Muscle of back (tissue), 11 donors: ENCODE measurements around the gene CAPN9. TPM values are rescaled to one million over a fixed set of nuclear protein-coding genes. Genes with fewer than 3 reads are reported as not detected.
A peak's percentile ranks its signal among the peaks of the same experiment; 100 is the strongest.

Source experiments
- DNase-seq, 3 donors: peaks; one replicate each; pipeline versions ENCODE4 v3.0.0 to v3.0.0-alpha.2; 2013
- polyA plus RNA-seq, 10 donors: library from polyadenylated mRNA; unstranded; fragments of 120-200 nt; gene quantifications; one replicate each; pipeline ENCODE4 v1.2.1, GENCODE V29; 2013; ENCODE audit not compliant: insufficient read length in 10 of 10

CAPN9 gene
- polyA plus RNA-seq, 10 donors, result 0.50 to 1.3 (median 0.83) TPM

DNA sequence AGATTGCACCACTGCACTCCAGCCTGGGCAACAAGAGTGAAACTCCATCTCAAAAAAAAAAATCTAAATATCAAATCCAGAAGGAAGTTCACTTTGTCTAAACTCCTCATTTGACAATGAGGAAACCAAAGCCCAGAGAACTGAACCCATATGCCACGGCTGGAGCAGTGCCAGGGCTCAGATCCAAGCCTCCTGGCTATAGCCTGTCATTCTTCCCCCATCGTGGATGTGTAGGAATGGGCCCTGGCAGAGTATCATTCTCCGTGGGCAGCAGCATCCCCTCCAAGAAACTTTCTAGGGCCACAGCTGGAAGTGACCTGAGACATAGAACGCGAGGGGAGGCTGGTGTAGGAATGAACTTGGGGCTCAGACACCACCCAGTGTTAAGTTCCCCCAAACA, 47.2 kb downstream of the CAPN9 start:
- no peak for DNase-seq

DNA sequence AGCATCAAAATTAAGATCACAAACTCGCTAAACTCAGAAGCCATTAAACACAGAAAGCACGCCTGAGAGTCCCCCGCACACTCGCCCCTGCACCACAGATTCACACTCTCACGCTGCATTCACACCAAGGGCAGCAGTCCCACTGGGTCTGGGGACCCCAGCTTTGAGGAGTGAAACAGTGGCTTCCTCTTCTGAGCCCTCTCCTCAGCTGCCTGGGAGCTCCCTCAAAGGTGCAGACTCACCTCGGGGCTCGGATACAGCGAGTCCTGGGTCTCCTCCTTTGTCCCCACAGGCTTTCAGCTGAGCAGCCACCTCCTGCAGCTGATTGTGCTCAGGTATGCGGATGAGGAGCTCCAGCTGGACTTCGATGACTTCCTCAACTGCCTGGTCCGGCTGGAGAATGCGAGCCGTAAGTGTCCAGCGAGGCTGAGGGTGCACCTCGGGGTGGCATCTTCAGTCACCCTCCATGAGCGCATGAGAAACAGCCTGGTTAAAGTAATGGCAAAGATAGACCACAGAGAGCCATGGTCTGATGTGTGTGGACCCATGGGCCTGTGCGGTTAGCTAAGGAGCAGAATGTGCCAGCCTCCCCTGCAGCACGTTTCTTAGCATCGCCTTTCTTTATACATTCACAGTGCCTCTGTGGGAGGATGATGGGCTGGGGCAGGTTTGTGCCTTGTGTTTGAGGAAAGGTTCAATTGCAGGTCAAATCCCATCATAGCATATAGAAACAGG, 47.9 kb downstream of the CAPN9 start:
- no peak for DNase-seq

DNA sequence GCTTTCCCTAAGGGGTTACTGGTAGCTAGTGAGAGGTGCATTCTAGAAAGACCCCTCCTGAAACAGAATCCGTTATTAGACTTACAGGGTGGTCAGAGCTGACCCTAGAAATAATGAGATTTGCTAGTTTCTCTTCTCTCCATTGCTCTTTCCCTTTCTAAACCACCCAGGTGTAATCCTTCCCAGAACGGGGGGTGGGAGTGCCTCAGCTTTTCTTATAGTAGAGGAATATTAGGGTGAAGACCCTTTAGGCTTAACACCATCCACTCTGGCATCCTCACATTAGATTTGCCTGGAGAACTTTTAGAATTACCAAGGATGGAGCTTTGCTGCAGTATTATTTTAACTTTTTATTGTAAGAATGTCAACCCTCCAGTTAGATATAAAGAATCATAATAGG, 49.4 kb downstream of the CAPN9 start:
- DNase-seq, result no peak

DNA sequence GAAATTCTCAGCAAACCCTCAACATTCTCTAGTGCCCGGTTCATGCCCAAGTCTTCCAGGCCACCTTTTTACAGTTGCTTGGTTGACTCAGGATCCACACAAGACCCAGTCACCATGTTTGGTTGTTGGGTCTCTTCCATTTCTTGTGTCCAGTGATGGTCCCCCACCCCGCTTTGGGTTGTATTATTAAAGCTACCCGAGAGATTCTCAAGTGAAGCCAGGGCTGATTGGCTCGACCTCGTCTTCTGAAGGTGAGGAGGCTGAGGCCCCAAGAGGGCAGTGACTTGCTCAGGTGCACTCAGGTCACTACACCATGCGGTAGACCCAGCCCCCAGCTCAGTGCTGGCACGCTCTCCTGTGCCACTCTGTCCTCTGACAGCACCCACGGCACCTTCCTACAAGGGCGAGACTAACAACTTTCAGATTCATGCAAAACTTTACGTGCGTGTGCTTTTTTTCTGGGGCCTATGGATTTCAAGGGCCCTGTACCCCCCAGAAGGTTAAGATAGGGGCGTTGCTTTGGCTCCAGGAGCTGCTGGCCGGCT, 50.3 kb downstream of the CAPN9 start:
- no peak for DNase-seq

DNA sequence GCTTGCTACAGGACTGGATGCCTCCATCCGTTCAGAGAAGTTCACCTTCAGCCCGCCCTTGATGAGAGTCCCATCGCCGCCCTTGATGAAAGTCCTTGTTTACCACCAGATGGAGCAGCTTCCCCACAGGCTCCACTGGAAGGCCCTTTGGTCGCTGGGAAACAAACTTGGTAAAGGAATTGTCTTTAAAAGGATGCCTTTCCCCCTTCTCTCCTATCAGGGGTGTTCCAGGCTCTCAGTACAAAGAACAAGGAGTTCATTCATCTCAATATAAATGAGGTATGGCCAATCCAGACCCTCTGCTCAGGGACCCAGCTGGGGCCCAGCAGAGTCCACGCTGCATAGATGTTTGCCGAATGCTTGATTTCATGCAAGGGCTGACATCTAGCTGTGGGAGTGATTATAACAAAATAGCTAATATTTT, 50.8 kb downstream of the CAPN9 start:
- DNase-seq, result peak; percentile 69 to 91 (median 78)

DNA sequence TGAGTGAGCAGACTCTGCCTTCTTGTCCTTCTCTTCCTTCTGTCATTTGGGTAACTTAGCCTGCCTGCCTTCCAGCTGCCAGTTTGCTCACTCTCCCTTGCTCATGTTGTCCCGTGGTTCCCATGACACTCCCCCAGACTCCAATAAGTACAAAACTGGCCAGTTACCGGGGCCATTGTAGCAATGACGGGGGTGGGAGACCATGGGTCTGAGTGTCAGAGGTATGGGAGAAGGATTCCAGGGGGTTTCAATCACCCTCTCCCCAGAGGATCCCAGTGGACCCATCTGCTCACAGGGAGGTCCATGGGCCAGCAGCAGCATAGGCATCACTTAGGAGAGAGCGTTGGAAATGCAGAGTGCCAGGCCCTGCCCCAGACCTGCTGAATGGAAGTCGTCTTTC, 51.3 kb downstream of the CAPN9 start:
- no peak for DNase-seq

DNA sequence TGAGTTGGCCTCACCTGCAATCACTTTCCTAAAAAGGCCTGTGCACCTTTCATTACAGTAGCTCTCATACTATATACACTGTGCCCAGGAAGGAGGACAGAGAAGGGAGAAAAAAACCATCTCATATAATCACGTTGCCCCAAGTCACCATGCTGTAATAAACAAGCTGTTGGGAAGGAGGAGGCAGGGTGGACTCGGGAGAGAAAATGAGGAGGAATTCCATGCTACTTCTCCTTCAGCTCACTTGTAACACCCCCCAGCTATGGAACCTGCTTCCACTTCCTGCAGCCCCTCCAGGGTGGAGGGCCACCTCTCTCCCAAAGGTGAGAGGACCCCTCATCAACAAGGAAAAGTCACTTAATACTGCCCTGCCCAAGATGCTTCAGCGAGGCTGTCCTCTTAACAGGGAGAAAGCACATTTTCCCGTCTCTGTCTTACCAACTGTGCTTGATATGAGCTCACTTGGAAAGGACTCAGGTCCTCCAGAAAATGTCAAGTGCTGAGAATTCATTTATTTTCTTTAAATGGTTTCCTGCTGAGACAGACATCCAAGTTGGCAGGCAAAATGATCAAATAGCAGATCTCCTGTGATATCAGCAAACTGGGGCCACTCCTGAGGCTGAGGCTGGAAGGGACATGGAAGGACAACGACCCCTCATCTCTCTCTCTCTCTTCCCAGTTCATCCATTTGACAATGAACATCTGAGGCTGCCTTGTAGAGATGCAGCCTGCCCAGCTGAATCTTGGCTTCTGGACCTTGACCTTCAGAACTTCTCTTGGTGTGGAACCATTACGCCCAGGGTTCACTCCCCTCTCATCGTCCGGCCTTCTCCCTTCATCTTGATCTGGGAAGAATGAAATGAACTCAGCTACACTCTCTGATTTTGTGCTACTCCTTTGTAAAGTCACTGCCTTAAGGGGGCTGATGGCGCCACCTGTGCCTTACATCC, 54.0 kb downstream of the CAPN9 start:
- no peak for DNase-seq

DNA sequence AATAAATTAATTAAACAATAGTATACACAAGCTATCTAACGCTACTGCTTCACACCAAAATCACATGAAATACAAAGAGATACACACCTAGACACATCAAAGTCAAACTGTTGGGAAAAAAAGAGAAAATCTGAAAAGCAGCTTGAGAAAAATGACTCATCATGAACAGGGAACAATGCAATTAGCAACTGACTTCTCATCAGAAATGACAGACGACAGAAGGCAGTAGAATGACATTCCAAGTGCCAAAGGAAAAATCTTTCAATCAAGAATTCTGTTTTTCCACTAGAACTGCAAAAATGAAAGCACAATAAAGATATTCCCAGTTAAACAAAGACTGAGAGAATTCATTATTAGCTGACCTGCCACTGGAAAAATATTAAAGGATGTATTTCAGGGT, 57.2 kb downstream of the CAPN9 start:
- DNase-seq, result no peak

DNA sequence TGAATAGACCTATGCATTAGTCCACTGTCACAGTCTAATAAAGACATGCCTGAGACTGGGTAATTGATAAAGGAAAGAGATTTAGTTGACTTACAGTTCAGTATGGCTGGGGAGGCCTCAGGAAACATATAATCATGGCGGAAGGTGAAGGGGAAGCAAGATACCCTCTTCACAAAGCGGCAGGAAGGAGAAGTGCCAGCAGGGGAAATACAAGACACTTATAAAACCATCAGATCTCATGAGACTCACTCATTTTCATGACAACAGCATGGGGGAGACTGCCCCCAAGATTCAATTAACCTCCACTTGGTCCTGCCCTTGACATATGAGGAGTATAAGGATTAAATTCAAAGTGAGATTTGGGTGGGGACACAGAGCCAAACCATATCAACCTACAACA, 59.4 kb downstream of the CAPN9 start:
- DNase-seq, result no peak

DNA sequence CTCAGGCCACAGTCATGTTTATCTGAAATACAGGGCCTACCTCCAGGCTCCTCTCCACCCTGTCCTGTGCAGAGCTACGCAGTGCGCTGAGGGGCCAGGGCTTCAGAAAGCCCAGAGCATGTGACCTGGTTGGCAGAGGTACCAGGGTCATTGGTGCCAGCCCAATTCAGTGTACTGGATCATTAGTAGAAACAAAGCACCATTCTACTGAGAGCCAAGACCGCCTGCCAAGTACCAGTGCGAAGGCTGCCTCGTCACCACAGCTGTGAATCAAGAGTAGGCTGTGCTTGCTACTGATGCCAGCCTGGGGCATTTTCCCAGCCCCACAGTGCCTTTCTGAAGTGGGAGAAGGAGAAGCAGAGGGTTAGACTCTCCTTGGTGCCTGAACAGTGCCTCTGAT, 59.8 kb downstream of the CAPN9 start:
- DNase-seq, result peak in 2 of 3 donors; percentile 47 to 76

DNA sequence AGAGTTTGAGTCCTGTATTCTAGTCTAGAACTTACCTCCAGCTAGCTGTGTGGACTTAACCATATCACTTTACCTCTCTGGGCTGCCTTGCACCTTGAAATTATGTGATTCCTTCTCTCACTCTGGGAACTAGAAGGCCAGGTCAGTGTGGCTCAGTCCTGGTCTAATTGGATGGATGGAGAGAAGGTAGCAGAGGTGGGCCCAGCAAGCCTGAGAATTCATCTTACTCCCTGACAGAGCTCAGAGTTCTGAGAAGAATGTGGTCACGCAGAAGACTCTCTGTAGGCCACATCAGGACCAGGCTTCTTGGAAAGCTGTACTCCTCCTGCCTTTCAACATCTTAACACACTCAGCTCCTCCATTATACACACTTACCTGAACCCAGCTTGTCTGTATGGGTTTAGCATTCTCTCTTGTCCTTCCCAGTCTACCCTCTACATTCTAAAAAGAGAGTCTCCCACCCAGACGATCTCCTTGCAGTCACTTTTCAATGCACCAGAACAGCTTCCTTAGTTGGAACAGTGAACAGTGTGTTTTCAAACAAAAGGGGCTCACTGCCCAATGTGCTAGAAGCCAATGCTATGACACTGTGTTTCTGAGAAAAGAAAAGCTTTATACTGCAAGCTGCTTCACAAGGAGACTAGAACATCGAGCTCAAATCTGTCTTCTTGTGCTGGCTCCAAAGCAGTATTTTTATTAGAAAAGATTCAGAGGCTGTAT, 60.5 kb downstream of the CAPN9 start:
- DNase-seq, result peak in 2 of 3 donors; percentile 72 to 88

DNA sequence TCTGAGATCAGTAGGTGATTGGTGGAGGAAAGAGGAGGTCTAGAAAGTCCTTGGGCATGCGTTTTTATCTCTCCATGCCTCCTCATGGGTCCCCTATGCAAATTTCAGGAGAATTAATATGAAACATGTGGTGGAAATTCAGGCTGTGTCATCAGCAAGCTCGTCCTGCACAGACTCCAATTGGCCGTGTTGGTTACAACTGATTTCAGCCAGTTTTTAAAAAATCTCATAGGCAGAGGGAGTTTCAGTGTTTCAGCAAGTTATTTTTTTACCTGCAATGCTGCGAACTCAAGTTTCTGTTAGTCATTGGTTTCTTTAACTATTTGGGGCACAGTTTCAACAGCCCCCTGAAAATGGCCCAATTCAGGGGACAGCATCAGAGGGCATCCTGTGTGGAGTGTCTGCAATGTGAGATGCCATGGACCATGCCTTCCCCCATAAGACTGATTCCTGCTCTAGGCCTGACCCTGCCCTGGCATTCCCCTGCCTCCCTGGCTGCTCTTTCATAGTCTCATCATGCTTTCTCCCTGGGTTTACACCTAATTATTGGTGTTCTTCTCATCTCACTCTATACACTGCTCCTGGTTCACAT, 61.2 kb downstream of the CAPN9 start:
- DNase-seq, result peak in 2 of 3 donors; percentile 80 to 90

DNA sequence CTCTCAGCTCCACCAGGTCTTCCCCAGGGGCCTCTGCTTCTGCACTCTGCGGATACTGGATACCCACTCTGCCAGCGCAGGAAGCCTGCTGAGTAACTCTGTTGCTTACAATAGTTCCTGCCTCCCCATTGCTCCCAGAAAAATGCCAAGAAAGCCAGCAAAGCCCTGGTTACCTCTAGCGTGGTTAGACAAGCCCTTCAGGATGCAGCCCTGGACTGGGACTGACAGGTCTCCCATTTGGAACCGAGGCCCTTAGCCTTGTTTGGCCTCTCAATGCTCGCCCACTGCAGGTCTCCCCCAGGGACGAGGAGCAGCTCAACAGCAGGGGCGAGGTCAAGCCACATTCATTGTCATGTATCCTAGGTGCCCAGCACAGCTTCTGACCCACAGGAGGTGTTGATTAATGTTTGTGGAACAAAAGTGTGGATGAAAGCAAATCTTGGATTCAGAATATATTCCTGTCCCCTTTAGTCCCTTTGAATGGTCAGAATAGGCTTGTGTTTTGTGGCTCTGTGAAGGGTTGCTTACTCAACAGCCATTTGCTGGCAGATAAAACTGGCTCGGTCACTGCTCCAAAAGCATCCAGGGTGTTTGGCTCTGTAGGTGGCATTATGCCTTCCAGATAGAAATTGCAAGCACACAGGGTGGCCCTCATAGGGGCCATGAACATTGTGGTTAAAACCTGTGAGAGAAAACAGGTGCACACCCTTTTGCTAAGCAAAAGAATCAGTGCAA, 62.2 kb downstream of the CAPN9 start:
- DNase-seq, result no peak

DNA sequence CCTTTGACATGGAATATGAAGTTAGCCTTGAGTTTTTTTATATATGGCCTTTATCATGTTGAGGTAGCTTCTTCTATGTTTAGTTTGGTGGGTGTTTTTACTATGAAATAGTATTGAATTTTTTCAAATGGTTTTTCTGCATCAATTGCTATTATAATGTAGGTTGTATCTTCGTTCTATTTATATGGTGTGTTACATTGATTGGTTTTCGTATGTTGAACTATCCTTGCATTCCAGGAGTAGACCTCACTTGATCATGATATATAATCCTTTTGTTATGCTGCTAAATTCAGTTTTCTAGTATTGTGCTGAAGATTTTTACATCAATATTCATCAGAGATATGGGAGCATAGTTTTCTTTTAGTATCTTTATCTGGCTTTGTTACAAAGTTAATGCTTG, 65.4 kb downstream of the CAPN9 start:
- no peak for DNase-seq

DNA sequence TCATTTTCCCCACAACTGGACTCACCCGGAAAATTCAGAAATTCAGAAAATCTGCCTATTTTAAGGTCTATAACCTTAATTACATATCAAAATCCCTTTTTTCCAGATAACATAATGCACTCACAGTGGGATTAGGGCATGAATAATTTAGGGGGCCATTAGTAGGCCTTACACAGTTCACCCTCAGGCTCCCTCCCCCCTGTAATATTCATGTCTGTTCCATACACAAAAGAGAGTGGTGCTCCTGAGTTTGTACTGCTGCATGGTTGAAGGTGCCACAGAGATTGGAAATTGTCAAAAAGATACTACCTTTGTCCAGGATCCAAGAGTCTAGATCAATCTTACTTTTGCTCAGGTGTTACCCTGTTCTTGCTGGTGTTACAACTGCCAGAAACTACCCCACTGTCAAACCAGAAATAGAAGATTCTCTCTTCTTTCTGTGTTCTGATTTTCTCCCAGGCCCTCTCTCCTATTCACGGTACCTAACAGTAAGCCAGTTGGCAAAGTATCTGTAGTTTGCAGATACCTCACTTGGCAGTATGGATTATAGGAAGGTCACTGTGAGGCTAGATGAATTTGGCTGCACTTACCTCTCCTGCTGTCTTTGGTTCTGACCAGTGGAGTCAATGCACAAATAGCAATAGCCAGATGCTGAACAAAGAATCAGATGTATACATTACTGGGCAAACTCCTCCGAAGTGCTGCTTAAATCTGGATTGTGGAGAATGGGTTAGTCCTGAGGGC, 67.9 kb downstream of the CAPN9 start:
- DNase-seq, result peak in 2 of 3 donors; percentile 42 to 66

DNA sequence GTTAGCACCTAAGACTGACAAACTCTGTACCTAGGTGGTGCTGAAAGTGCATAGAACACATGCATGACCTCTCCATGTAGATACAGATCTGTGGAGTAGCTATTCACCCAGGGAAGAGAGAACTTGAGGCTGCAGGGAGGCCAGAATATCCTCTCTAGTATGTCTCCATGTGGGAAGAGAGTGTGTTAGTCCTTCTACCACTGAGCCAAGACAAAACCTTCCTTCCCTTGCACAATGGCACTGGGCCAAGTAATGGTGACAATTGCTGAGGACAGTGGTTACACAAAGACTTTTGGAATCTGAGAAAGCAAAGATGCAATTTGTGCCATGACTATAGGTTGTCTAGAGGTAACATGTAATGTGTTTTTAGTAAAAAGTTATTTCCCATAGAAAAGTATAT, 68.8 kb downstream of the CAPN9 start:
- no peak for DNase-seq

DNA sequence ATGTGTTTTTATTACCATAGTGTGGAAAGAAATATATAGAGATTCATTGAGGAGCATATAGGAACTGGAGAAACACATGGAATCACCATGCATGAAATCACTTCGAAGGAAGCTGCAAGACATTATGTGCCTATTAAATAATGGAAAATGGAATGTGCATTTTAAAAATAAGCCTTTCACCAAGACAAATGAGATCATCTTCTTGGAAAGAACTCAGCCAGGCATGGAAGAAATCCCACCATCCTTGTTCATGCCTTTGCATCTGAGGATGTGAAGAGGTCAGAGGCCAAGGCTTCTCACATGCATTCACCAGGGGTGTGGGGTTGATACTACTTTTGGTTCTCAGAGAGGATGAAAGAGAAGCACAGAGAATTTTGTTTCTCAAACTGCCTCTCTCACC, 71.2 kb downstream of the CAPN9 start:
- peak in 2 of 3 donors; percentile 33 to 64 for DNase-seq

DNA sequence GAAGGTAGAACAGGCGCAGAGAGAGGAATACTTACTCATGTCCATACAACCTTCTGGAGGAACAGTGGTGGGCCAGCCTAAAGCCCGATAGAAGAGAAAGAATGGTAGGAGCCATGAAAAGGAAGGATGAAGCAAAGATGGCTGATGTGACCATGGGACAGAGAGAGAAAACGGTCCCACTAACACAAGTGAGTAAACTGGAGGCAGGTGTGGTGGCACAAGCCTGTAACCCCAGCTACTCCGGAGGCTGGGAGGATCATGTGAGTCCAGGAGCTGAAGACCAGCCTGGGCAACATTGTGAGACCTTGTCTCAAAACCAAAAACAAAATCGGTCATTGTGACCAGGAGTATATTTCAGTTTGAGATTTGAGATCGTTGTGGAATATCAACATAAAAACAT, 71.7 kb downstream of the CAPN9 start:
- DNase-seq, result no peak

DNA sequence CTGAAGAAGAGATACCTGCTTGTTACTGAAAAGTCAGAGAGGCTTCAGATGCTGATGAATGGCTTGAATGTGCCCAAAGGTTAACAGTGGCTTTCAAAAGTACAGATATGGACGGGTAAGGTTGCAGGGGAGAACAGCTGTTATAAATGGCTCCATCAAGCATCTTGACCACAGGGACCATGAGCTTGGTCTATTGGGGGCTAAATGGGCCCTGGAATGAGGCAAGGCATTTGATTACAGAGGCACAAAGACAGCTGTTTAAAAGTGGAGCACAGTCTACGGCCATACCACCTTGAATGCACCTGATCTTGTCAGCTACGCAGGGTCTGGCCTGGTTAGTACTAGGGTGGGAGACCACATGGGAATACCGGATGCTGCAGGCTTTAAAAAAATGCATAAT, 72.8 kb downstream of the CAPN9 start:
- DNase-seq, result no peak

DNA sequence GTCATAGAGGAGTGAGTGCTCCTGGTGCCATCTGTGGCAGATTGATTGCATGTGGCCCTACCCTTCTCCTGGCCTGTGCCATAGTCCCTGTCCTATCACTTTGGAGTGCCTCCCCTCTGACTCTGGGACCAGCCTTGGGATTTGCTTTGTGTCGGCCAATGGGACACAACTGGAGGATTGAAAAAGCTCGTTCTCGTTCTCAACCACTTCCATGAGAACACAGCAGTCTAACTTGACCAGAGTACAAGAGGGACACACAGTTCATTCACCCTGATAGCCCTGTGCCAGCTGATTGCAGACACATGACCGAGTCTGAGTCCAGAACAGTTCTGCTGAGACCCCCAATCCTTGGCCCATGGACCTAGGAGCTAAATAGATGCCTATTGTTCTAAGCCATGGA, 73.4 kb downstream of the CAPN9 start:
- DNase-seq, result no peak
